Measurements from ENCODE around the gene ERN1.

GRCh38 chr17:64037802-64038201 lies 92.1 kb downstream of the ERN1 start:
- TF ChIP-seq CTCF (IDR thresholded peaks at IDR 0.05; ENCODE audit: low read length): no peak
- TF ChIP-seq EZH2 (optimal IDR thresholded peaks at IDR 0.05; ENCODE audit: low read depth, low read length): no peak
- no peak for TF ChIP-seq EZH2phosphoT487 (IDR thresholded peaks at IDR 0.05; ENCODE audit: low read length)
